ENCODE data around the gene DYNC2I2.
"Not testable (repeated sequence)": the region's sequence is repeated elsewhere in the genome, so short reads cannot be mapped to it uniquely, and the experiment has no call there.

The DYNC2I2 gene

GRCh38 chr9:128611600-128612394, 44.9 kb downstream of the DYNC2I2 start:
- no peak for DNase-seq

DNA sequence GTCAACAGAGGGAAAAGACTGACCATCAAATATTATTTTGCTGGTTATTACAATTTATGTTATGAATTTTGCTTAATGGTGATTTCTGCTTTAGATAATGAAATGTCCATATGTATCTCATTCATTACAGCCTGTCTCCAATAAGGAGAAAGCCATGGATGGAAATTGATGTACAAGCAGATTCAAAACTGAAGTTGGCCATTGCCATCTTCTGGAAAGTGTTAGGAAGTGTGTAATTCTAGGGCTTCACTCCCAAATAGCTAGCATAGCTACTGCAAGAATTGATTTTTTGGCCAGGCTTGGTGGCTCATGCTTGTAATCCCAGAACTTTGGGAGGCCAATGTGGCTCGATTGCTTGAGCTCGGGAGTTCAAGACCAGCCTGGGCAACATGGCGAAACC, 45.8 kb downstream of the DYNC2I2 start:
- no peak for DNase-seq

GRCh38 chr9:128607642-128608350, 48.9 kb downstream of the DYNC2I2 start:
- peak; percentile 97 for DNase-seq

- DNase-seq: no peak
Measured at GRCh38 chr9:128603697-128604096, 53.0 kb downstream of the DYNC2I2 start.

- no peak for DNase-seq
Measured at GRCh38 chr9:128600099-128600498, 56.5 kb downstream of the DYNC2I2 start.

- no peak for DNase-seq
Measured at GRCh38 chr9:128595471-128595870, 61.2 kb downstream of the DYNC2I2 start.

- DNase-seq: no peak
Measured at GRCh38 chr9:128593856-128594255, 62.8 kb downstream of the DYNC2I2 start.

GRCh38 chr9:128593039-128593438, 63.6 kb downstream of the DYNC2I2 start:
- no peak for DNase-seq

- DNase-seq: no peak
Measured at GRCh38 chr9:128588581-128589233, 67.9 kb downstream of the DYNC2I2 start.

- DNase-seq: no peak
Measured at GRCh38 chr9:128587453-128587852, 69.2 kb downstream of the DYNC2I2 start.

DNA sequence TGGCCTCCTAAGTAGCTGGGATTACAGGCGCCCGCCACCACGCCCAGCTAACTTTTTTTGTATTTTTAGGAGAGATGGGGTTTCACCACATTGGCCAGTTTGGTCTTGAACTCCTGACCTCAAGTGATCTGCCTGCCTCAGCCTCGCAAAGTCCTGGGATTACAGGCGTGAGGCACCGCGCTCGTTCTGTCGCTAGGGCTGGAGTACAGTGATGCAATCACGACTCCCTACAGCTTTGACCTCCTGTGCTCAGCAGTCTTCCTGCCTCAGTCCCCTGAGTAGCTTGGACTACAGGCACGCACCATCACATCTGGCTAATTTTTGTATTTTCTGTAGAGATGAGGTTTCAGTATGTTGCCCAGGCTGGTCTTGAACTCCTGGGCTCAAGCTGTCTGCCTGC, 69.7 kb downstream of the DYNC2I2 start:
- DNase-seq: not testable (repeated sequence)

DNA sequence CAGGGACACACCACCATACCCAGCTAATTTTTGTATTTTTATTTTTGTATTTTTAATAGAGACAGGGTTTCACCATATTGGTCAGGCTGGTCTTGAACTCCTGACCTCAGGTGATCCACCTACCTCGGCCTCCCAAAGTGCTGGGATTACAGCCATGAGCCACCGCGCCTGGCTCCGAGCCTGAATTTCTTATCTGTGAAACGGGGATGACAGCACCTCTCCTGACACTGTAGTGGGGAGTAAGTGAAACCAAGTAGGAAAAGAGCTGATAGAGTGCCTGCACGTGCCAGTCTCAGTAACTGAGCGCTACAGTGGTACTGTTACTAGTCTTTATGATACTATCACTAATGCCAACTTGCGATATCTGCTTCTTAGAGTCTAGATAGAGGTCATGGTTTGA, 71.5 kb downstream of the DYNC2I2 start:
- DNase-seq: not testable (repeated sequence)
